Activated T-cell treated with anti-CD3 and anti-CD28 coated beads for 4 hours (primary cell): ENCODE data around the gene B3GAT2.

Source experiments
- DNase-seq: peaks from one replicate; pipeline ENCODE4 v3.0.0-alpha.2; 2020

Gene B3GAT2

DNA sequence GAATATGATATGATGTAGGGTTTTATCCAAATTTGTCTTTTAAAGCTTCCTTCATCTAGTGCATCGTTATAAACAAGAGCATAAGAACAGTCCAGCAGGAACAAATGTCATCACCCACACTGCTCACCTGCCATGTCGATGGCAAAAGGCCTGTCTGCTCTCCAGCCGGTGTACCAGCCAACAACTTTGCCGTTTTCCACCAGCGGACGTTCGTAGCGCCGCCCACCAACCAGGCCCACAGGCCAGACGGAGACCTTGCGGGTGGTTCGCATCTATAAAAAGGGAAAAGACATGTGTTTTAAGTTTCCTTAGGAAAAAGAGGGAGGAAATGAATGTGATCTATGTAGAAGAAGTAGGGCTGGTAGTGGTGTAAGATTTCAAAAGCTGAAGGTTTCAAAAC, 62.9 kb downstream of the B3GAT2 start:
- no peak for DNase-seq

DNA sequence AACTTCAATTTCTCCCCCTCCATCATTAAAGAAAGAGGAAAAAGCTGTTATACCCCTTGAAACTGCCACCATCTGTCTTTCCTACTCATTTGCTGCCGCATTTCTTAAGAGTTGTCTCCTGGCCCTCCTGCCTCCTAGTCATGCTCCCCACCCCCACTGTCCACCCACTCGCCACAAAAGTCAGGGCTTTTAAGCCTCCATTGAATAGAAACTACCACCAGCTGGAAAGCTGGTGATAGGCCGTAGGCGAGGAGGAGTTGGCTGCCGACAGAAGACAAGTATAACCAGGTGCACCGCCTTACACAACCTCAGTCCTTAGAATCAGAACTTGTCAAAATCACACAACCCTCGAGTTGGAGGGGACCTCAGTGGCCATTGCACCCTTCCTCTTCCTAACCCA, 67.6 kb downstream of the B3GAT2 start:
- DNase-seq, result no peak

DNA sequence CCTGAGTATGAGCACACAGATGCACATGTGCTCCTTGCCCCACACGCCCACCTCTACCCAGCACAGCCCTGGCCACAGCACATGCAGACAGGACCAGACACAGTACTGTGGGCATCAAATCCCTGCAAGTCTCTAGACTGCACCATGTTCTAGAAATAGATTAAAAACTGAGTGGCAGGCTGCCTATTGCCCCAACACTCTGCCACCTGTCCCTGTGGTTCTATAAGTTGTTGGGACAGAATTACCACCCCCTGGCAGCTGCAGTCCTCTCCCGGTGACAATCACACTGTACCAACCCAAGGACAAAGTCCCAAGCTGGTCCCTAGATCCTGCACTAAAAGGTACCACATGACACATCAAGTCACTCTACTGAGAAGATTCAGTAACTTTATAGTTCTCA, 70.2 kb downstream of the B3GAT2 start:
- no peak for DNase-seq

DNA sequence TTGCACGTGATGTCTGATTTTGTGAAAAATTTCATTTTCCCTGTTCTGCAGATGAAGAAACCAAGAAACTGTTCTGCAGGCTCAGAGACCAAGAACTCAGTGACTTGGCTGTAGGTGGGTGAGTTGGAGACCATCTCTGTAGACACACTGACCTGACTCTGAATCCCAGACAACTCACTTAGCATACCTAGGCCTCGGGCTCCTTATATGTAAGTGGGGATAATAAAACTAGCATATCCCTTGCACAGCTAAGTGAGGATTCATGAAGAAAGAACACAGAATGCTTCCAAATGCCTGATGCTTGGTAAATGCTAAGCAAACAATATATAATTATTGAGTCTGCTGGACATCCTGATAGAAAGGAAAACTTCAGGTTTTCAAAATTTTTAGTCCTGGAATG, 70.8 kb downstream of the B3GAT2 start:
- no peak for DNase-seq

DNA sequence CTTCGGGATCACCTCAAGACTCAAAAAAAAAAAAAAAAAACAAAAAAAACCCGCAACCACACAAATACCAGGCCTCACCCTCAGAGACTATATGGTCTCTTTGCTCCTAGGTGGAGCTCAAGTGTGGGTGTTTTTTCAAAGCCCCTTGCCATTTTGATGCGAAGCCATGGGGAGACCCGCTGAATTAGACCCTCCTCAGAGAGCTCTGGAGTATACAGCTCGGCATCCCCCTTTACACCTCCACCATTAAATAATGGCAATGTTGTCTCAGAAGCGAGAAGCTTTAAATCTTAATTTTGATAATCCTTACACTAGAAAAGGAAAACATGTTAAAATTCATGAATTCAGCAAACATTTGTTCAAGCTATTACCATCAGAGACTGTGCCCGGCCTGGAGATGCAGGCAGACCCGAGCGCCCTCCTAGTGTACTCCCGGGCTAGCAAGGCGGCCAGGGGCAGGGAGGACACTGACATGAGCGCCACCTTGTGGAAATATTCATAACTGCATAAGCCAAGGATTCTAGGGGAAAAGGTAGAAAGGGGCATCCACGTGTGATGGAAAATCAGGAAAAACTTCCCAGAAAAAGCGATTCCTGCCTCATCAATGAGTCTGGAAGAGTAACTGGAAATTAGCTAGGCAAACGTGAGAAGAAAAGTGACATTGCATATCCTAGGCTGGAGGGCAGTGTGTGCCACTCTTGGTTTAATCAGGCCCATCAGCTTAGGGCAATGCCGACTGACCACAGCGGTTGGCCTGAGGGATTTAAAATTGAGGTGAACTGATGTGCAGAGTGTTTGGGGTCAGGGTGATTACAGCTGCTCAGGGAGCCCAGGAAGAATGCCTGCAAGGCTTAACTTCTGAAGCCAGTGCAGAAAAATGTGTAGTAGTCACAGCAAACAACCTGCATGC, 72.5 kb downstream of the B3GAT2 start:
- DNase-seq, result peak; percentile 40

DNA sequence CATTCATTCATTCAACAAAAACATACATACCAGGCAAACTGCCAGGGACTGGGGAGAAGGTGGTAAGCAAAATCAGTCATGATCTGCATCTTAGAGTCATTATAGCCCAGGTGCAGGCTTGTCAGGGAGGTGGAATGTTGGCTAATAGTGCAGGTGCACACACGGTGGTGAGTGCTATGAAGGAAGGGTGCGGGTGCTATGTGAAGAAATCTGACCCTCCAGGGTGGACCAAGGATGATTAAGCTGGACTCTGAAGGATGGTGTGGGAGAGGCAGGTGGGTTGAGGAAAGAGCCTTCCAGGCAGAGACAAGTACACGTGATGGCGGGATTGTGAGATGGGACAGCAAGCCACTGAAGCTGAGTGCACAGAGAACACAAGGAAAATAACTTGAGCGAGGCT, 77.4 kb downstream of the B3GAT2 start:
- no peak for DNase-seq

DNA sequence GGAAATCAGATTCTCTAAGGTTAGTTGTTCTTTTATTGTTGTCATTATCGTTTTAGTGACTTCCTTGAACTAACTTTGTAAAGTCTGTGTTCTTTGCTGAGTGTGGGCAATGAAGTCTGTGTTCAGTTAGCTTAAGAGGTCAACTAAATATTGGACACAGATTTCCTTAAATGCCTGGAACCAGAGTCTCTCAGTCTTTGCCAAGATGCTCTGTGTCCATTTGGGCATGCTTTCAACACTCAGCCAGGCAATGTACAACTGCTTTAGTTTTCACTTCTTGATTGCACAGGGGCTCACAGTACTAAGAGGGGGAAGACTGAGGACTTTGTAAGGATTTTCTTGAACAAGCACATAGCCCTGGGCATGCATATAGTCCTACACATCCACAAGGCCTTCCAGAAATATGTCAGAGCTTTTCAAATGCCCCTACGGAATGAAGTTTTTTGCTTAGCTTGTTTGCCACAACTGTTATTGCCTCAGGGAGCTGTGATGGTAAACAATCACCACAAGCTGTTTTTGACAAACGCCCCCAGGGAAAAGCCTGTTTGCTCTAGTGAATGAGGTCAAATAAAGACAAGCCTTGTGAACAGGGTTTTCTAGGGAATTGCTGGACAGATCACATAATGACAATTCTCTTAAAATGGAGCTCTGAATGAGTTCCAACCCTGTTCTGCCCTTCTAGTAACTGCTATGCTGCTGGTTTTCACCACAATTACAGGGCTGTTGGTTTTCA, 82.5 kb downstream of the B3GAT2 start:
- no peak for DNase-seq

DNA sequence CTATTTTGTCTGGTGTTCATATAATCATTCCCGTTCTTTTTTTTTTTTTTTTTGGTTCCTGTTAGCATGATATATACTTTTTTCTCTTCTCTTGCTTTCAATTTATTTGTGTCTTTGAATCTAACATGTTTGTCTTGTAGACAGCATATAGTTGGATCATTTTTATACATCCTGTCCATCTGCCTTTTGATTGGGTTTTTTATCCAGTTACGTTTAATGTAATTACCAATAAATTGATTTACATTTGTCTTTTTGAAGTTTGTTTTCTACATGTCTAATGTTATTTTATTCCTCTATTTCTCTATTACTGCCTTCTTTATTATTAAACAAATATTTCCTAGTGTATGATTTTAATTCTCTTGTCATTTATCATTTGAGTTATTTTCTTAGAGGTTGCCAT, 84.4 kb downstream of the B3GAT2 start:
- no peak for DNase-seq

DNA sequence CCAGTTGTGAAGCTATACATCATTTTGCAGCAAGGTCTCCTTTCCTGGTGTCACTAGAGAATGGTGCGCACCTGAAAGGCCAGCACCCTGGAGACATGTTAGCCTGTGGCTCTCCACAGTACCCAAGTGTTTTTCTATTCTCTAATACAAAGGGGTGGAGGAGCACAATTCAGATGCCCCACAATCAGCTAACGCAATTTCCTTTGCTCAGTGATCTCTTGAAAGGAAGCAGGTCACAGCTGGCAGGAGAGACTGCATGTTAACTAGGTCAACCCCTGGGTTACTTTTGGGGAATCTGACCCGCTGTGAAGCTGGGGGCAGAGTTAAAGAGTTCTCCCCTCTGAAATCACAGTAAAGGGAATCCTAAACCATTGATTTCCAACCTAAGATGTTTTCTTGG, 92.5 kb downstream of the B3GAT2 start:
- DNase-seq, result no peak

DNA sequence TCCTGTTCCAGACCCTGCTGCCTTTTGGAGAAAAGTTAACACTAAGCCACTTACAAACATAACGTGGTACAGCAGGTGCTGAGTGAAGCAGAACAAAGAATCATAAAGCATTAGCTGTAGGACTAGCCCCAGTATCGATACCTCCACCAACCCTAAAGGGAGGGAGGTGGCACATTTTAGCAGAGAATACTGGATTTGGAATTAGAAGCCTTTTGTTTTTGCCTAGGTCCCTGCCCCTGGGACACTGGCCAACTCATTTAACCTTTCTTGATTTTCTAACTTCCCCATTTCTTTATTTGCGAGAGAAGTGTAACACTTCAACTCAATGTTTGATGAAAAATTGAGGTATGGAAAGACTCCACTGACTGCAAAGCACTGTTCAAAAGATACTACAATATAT, 93.5 kb downstream of the B3GAT2 start:
- no peak for DNase-seq

DNA sequence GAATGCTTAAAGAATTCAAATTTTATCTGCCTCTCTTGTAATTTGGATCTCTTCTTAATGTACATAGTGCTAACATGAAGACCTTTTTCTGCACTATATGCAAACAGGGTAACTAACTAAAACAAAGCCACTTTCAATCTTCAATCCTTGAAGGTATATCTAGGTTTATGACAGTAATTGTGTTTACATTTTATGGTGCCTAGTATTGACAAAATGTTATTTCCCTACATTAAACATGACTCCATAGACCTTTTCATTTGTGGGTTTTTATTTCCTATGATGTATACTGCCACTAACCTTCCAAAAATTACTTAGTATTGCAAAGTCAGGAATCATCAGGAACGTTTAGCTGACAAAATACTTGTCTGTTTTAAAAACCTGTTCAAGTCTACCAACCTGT, 95.9 kb downstream of the B3GAT2 start:
- DNase-seq, result no peak

DNA sequence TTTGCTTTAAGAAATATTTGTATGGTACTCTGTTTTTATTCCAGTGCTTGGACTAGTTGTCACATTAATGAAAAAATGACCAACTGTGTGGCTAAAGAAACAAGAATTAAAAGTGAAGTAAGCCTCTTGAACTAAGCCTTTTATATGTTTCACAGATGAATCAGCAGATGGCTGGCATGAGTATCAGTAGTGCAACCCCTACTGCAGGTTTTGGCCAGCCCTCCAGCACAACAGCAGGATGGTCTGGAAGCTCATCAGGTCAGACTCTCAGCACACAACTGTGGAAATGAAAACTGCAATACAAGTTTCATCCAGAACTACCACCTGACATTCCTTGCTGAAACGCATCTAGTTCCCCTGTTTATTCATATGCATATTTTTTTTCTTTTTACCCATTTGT, 96.8 kb downstream of the B3GAT2 start:
- DNase-seq, result no peak

DNA sequence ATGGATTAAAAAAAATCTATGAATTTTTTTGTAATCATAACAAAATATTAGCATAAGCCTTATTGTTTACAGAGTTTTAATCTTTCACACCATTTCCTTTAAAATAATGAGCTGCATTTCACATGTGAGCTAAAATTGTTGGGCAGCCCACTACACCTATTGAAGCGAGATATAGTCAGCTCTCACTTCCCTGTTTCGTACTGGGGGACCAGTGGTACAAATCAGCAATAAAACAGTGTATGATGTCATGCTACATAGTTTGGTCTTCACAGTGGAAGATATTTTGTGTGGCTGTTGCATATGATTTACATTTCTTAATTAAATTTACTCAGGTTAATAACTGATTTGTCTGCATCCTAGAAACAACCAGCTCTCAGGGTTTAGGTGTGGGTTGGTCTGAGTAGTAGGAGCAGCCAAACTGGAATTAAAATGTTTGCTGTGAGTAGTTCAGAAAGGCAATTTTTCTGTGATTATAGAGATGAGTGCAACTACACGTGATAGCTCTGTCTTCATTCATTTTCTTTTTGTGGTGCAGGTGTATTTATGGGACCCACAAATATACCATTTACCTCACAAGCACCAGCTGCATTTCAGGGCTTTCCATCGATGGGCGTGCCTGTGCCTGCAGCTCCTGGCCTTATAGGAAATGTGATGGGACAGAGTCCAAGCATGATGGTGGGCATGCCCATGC, 99.3 kb downstream of the B3GAT2 start:
- DNase-seq, result no peak

DNA sequence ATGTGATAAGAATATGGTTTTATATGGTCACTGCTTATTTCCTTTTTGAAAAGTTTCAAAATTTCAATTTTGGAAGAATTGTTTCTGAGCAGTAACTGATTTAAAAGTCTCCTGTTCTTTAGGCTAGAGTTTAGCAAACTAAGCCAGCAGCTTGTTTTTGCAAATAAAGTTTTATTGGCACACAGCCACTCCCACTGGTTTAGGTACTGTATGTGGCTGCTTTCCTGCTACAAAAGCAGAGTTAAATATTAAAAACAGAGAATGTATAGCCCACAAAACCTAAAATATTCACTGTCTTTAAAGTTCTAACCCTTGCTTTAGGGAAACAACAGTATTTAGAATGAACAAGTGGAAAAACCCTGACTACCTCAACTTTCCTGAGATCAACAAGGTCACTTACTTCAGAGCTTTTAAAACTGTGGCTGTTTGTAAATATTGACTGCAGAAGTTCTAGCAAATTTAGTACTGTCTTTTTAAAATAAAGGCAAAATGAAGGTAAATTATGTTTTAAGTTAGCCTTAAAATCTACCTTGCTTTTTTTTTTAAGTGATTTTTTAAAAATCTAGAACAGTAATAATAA, 104.1 kb downstream of the B3GAT2 start:
- no peak for DNase-seq

DNA sequence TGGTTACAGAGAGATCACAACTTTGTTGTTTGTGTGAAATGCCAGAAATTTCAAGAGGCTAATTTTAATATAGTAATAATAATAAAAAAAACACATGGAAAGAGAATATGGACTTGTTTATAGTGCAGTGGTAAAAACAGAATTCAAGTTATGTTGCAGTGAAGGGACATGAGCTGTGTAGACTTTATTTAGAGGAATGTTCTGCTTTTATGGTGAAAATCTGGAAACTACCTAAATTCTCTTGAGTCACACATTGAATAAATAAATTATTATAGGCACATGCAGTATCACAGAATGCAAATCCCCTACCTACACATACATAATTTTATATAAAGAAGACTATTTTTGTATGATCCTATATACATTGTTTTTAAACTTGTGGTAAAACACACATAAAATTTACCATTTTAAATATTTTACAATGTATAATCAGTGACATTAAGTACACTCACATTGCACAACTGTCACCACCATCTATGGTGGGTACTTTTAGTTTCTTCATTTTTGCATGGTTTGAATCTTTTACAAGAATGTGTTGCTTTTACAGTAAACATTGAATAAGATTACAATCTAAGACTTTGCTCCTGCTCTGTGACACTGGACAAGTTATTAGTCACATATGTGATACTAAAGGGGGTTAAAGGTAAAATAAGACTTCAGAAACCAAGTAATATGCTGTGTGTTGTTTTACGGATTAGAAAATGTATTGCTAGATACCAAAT, 107.4 kb downstream of the B3GAT2 start:
- DNase-seq, result no peak

DNA sequence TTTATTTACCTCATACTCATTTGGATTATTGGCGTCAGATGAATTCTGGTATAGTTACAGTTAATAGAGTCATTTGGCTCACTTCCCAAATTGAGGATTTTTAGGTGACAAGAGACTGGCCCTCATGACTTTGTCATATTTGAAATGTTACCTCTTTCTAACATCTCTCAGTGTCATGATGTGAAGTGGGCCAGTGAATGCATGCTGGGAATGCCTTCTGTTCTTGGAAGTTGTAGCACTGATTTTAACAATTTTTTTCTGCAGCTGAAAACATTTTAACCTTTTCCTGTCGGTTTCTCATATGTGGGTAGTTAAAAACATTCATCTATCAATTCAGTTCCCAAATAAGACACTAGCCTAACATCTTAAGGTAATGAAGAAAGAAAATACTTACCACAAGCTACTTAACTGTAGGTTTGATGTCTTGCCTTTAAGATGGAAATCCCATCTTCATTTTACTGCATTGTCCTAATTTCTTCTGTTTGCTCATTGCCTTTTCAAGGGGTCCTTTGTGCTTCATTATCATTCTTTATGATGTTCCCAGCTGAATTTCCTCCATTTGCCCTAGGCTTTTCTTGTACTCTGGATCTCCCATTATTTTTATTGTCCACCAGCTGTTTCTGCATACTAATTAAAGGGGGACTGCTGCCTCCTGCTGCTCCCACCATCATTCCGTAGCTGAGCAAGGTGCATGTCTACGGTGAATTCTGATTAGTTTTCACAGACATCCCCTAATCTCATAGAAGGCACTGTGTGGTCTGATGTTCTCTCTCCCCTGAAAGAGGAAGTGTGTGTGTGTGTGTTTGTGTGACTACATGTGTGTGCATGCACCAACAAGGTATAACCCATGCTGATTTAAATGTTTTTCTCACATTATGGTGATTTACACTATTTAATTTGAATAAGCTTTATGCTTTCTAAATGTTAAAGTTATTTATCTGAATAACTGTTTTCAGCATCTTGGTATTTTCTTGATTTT, 109.5 kb downstream of the B3GAT2 start:
- DNase-seq, result no peak

DNA sequence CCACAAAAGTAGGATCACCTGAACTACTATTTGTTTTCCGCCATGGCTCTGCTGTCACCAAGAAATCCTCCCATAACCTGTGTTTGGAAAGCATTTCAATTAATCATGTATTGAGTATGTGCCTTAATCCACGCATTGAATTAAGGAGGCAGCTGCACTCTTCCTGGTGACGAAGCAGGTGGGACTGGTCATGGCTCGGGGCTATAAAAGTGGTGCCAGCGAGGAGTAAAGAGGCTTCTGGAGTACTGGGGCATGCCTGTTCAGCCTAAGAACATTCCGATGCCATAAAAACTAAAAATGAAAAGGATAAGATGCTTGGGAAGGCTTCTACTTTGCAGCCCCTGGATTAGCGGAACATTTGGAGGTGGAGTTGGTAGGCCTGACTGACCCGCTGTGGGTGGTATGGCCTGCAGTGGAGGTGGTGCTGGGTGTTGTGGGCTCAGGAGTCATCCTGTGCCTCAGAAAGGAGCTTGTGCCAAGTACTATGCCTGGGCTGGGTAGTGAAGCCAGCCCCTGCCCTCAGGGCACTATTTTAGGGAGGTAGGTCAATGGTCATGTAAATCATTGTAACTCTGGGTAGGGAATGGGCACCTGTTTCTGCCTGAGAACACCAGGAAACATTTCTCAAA, 110.5 kb downstream of the B3GAT2 start:
- DNase-seq, result no peak

DNA sequence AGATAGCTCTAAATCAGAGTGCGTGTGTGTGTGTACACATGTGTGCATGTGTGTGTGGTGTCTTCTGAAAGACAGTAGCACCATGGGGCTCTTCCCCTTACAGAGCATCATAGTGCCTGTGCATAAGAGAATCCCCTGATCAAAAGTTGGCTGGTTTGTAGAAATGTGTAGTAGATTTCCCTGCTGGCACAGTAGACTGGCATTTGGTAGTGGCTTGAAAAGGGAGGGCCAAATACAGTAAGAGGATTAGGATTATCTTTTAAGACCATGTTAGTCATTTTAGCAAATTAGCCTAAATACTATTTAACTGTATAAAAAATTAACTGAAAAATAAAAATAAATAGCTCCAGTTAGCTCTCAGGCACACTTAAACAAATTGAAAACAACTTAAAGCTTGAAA, 112.6 kb downstream of the B3GAT2 start:
- no peak for DNase-seq

DNA sequence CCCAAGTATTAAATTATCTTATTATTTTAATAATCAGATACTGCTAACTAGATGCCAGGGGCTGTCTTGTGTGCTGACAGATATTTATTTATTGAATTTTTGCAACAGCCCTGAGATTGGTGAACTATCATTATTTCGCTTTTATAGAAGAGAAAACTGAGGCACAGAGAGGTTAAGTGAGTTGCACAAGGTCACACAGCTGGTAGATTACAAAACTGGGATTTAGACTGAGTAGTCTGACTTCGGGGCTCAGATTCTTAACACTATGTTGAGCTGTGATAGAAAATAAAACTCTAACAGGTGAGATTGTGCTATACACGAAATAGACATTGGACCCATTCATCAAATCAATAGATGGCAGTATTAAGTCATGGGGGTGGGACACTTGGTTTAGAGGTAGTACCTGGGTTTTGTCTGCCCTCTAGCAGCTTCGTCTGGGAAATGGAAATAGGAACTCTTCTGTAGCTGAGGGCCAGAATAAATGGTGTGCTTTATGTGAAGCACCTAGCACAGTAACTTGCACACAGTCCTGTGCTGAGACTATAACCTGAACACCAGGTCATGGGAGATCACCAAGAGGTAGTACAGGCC, 113.4 kb downstream of the B3GAT2 start:
- DNase-seq, result no peak

DNA sequence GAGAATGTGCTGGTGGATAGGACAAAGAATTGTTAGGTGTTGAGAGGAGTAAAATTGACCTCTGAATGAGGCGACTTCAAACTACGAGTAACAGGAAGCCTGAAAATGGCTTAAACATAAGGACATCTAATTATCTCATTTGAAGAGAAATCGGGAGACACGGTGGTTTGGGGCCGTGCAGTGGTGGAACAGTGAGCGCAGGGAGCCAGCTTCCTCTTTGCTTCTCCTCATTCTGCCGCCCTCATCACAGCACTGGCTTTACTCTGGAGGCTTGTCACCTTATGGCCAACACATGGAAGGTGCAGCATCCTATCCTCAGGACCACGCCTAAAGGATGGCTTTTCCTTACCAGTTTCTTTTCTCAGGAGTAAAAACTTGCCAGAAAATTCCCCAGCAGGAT, 114.3 kb downstream of the B3GAT2 start:
- DNase-seq, result no peak

DNA sequence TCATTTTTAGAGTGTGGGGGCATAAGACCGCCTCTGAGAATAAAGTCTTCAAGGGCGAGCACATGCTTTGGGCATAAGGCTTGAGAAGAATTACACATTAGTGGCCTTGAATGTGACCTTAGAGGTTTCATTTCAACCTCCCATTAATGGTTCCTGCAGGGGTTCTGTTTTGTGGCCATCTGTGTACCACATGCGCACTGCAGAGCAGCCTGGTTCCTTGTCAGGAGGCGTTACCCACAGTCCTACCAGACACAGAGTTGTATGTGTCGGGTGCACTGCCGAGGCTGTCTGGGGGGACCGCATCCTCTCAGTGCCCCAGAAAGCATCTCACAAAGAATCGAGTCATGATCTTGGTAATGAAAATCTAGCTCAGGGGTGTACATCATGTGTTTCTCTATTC, 115.7 kb downstream of the B3GAT2 start:
- DNase-seq, result no peak
